SIG-M5 treated with dmso at 0.1 percent for 504 hours (cell line): Measurements from ENCODE around the gene PKIG.

ENCODE experiments used
- DNase-seq: peaks from one replicate; lab custom pipeline; 2025; ENCODE audit not compliant: unreplicated experiment; lab: John Stamatoyannopoulos, UW

The PKIG gene

DNA sequence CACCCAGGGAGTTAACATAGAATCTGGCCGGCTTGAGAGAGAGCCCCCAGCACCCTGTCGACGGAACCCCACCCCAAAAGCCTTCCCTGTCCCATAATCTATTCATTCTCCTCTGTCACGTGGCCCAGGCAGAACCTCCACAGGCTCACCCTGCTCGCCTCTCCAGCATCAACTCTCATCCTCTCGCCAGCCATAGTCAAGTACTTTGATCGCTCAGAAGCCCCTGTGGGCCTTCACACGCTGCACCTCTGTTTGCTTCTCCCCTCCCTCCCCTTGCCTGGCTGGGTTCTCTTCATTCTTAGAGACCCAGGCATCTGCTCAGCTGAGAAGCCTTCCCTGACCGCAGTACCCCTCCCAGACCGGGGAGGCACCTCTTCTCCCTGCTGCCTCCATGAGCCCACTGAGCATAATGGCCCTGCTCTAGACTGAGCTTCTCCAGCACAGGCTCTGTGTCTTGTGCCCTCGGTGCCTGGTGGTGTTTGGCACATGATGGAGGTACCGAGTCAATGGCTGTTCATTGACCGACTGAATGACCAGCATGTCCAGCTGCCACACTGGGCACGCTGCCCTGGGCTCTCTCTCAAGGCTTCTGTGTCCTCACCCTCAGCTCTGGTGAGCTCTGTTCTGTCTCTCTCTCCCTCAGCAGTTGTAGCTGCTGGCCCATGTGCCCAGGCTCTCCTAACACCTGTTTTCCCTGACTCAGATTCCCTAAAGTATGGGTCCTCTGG is 33.7 kb downstream of the PKIG start:
- no peak for DNase-seq

DNA sequence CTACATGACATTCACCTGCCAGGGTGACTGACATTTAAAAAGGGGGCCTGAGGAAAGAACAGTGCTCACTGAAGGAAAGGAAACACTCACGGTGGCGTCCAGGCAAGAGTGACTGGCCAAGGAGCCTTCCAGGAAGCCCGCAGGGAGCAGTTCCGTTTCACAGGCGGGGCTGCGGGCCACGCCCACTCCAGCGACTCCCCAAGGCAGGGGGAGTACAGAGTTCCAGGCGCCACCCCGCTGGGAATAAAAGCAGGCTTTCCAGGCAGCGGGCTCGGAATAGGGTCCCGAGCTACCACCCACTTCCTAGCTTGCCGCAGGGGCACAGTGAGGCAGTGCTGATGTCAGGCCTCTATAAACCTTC is 34.2 kb downstream of the PKIG start:
- DNase-seq, result no peak

DNA sequence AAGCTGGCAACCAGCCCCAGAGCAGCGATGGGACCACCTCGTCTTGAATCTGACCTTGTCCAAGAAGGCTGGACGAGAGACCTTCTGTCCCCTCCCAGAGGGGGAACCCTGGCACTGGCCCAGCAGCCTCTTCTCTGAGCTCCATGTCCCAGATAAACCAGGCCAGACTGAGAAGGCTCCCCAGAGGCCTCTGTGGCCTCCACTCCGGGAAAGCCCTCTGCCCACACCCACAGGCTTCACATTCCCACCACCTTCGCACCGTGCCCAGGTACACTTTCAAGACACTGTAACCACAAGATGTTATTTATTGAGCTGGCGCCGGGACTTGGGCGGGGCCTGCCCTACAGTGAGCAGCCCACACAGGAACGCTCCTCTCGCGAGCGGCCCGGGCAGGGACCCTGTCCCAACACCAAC is 35.9 kb downstream of the PKIG start:
- DNase-seq, result no peak

DNA sequence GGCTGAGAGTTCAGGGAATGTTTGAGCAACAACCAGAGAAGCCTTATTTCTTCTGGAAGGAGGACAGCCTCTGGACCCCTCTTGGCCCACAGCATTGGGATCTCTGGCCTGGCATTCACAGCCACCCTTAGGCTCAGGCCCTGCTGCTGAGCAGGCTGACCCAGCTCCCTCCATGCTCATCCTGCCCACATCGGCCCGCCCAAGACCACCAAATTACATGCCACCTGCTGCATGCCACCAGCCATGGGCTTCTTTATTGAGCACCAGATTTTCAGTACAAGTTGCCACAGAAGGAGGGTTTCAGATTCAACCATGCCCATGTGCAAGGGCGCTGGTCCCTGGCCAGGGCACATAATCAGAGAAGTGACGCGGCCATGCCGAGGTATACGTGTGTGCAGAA is 36.9 kb downstream of the PKIG start:
- no peak for DNase-seq

DNA sequence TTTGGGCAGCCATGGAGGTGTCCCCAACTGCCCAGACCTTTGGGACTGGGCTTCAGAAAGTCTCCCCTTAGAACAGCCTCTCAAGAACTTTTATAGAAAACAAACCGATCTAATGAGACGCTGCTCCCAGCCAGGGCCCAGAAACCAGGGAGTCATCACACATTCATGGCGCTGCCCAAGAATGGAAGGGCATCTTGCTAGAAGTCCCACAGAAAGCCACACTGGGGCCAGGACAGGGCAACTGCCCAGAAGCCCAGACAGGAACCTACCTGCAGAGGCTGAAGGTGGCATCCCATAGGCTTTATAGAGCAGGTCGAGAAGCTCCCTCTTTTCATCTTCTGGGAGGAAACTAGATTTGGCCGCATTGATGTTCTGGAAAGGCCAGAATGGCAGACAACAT is 37.7 kb downstream of the PKIG start:
- no peak for DNase-seq

DNA sequence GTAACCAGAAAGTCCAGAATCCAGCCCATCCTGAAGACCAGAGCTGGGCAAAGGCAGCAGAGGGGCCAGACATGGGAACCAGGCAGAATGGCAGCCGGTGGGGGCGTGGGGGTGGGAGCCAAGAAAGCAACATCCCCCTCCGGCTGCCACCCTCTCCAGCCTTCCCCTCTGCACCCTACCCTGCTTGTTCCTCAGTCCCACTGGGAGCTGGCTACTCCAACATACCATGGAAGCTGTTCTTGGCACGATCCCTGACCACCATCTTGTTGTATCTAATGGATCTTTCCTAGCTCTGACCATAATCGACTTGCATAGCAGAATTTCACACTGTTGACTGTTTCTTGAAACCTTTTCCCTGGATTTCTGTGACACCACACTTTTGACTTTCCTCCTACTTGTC is 38.9 kb downstream of the PKIG start:
- no peak for DNase-seq

DNA sequence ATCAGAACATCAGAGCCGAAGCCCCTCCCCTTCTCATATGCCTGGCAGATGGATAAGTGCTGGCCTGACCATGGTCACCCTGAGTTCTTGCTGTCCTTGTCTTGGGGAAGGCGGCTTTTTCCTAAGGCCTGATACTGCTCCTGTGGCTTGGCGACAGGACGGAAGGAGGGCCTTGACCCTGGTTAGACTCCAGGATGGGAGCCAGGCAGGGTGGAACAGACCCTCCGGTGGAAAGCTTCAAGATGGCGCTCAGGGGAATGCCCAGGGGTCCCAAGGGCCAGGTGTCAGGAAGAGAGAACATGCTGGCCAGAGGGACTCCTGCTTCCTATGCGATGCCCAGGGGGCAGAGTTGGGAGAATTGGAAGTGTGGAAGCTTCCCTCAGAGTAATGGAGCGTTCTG is 39.6 kb downstream of the PKIG start:
- DNase-seq, result no peak

DNA sequence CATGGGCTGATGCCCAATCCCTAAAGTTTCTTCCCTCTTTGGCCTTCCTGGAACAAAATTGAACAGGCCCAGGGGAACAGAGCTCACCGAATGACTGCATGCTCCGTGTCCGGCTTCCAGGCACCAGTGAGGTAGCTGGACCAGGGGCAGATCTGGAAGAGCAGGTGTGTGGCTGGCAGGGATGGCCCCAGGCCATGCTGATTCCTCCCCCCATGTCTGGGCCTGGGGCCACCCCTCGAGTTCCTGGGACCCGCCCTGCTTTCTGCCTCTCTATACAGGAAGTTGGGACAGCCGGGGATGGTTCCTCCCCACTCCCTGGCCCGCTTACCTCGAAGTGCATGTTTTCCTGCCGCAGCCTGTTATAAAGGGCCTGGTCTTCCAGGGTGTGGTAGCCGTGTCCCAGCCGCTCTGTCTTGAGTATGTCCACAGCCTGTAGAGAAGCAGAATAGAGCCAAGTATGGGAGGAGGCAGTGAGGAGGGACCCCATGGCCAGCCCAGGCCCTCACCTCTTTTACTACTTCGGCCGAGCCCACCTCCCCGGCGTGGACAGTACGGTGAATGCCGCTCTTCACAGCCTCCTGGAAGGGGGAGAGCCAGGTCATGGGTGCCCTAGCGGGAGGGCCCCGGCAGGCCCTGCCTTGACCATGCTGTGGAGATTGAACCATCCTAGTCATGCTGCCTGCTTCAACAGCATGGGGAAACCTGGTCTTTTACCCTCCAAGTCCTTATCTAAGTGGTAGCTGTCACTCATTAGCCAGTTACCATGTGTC is 40.3 kb downstream of the PKIG start:
- DNase-seq, result no peak

DNA sequence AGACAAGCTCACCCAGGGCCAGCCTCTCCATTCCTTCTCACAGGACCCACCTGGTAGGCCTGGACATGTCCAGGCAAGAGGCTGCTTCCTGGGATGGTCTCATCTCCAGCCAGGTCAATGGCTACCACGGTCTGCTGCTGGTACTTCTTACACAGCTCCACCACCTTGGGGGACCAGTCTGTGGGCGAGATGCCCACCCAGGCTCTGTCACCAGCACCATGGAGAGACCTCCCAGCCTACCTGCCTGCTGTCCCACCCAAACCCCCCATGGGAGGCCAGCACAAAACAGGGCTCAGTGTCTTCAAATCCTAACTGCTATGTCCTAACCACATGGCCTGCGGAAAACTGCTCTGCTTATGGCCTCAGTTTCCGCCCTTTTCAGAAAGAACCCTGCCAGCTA is 41.8 kb downstream of the PKIG start:
- DNase-seq, result no peak

DNA sequence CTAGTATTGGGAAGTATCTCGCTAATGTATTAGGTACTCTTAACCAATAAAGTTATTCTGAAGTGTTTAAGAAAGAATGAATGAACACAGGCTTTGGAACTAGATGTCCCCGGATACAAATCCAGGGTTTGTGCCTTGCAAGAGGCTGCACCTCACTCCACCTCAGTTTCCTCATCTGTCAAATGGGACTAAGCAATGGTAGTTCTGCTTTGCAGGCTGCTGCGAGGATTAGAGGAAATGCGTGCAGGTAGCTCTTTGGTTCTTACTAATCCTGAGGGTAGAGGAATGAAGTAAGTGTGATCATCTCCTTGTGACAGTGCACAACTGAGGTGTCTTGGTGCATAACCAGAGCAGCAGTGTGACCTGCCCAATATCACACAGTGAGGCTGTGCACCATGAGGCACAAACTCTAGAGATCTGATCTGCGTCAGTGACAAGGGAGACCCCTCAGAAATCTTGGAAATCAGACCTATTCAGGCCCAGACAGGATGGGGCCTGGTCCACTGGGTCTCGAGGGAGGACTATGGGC is 42.4 kb downstream of the PKIG start:
- DNase-seq, result no peak

DNA sequence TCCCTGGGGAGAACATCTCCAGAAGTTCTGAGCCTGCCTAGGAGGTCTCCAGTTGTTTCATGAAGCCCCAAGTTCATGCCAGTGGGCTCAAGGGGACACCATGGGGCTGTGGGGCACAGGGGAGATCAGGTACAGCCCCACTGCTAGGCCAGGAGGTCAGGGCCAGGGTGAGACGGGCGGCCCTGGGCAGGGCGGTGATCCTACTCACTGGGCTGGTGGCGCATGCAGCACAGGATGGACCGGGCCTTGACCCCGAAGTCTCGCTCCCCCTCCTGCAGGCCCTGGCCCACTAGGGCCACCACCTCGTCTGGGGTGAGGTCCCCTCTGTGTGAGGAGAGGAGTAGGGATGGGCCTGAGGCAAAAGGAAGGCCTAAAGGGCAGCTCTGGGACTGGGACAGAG is 43.0 kb downstream of the PKIG start:
- no peak for DNase-seq

DNA sequence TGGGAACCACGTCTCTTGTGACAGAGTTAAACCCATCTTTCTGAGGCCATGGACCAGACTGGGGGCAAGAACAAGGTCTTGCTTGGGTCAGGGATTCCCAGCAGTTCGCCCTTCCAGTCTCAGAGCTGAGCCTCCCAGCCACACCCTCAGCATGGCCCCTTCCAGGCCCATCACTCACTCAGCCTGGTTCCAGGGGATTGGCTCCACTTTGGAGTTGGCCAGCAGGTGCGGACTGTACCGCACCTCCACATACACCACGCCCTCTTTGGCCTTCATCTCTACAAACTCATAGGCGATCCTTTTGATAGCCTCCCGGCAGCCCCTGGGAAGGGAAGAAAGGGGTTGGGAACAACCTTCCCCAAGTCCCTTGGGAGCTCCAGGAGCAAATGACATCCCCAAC is 43.9 kb downstream of the PKIG start:
- DNase-seq, result no peak

DNA sequence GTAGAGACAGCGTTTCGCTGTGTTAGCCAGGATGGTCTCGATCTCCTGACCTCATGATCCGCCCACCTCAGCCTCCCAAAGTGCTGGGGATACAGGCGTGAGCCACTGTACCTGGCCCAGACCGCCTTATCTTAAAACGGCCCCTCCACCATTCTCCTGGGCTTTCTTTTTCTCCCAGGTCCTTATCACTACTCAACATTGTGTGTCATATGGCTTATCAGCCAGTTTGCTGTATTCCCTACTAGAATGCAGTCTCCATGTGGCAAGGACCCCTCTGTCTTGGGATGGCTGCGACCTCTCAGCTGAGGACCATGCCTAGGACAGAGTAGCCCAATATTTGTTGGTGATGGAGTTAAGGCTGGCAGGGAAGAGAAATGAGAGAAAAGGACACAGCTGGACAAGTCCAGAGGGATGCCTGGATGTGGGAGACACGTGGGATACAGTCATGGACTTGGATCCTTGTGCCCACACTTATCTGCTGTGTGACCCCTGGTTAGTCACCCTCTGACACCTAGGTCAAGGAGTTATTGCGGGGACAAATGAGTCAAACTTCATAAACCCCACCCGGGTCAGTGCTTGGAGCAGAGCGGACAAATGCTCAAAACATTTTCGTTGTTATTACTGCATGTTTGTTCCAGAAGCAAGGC is 45.1 kb downstream of the PKIG start:
- no peak for DNase-seq

DNA sequence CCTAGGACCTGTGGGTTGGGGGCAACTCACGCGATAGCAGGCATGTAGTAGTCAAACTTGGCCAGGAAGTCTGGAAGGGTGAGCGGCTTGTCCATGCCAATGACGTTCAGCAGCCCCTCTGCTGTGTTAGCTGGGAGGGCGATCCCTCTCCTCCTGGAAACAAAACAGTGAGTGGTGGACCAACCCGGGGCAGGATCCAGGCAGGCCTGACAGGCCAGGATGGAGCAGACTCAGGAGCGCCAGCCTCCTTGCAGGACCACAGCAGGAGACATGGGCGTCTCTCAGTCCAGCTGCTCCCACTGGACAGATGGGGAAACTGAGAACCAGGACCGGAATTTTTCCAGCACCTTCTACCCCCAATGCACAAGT is 46.6 kb downstream of the PKIG start:
- DNase-seq, result no peak

DNA sequence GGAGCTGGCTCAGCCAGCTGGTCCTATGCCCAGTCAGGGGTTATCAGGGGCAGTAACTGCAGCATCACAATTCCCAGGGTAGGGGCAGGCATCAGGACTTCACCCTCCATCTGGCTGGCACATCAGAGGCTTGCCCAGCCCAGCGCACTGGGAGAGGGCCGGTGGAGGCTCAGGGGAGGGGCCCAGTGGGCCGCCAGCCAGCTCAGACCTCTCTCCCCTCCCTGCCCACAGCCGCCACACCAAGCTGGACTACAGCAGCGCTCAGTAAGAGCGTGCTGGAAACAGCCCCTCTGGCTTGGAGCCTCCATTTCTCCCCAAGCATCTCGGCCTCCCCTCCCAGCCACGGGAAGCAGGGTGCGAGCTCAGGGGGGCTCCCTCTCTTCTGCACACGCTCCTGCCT is 47.2 kb downstream of the PKIG start:
- no peak for DNase-seq

DNA sequence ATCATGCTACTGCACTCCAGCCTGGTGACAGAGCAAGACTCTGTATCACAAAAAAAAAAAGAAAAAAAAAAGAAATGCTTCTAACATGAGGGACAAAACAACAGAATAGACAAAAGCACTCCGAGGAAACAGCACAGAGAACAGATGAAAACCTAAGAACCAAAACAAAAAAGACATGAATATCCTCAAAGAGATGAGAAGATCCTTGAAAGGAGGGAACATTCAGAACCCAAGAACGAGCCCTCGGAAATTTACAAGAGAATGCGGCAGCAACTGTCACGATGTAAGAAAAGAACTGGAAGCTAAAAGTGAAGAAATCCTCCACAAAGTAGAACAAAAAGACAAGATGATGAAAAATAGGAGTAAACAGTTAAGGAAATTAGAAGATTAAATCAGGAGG is 47.9 kb downstream of the PKIG start:
- no peak for DNase-seq

DNA sequence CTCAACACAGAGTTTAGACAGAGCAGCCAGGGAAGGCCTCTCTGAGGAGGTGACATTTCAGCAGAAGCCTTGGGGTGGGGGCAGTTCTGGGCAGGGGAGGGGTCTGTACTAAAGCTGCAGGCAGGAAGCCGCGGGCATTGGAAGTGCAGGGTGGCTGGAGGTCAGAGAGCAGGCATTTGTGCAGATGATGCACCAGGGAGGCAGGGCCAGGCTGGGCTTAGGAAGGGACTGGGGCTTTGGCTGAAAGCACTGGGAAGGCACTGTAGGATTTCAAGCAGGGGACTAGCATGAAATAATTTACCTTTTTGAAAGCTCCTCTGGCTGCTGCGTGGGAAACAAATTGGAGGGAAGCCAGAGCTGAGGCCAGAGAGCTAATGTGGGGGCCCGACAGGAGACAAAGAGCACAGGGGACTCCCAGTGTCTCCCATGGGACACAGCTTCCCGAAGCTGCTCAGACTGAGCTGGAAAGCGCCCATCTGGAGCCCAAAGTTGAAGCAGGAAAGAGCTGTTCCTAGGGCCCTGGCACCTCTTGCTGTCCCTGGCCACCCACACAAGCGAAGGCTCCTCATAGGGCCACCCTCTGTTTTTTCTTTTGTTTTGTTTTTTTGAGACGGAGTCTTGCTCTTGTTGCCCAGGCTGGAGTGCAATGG is 49.8 kb downstream of the PKIG start:
- no peak for DNase-seq

DNA sequence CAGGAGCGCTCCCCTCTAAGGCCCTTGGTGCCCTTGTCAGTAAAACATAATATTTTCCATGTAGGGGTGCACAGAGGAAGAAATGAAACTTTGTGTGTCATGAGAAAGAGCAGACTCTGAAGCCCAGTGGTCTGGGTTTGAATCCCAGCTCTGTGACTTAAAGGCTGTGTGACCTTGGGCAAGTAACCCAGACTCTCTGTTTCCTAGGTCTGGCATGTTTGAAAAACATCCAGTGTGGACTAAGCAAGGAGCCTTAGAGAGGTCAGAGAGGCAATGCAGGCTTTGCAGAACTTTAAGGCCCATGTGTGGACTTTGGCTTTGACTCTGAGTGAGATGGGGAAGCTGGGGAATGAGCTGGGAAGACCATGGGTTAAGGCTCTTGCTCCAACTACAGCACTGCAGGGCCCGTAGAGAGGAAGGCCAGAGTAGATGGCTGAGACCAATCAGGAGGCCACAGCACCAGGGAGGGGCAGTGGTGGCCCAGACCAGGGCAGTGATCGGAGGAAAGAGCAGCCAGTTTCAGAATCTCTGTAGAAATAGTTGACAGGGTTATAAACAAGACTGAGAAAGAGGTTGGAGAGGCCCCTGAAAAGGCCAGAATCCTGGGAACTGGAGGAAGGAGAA is 50.9 kb downstream of the PKIG start:
- no peak for DNase-seq

DNA sequence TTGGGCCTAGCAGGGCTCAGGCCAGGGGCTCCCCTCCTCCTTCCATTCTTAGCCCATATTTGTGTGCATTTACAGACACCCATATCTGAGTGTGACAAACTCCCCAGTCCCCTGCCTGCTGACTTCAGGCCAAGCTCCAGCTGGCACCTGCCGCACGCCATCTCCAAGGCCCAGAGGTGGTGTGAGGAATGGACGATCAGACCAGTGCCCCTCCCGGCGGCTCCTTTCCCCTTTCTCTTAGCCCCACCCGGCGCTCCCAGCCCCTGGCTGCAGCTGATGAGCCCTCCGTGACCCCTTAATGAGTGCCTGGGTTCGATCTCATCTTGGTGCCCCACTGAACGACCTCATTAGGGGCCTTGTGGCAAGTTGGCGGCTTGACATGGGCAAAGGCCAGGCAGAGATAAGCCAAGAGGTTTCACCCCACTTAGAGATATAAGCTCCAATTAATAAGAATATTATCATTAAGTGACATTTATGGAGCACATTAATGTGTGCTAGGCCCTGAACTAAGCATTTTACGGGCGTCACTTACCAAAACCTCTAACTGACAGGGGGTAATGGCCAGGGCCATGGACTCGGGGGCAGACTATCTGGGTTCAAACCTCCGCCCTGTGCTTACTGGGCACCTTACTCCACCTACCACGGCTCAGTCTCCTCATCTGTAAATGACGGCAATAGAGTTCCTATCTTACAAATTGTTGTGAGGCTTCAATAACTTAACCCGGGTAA is 51.7 kb downstream of the PKIG start:
- no peak for DNase-seq

DNA sequence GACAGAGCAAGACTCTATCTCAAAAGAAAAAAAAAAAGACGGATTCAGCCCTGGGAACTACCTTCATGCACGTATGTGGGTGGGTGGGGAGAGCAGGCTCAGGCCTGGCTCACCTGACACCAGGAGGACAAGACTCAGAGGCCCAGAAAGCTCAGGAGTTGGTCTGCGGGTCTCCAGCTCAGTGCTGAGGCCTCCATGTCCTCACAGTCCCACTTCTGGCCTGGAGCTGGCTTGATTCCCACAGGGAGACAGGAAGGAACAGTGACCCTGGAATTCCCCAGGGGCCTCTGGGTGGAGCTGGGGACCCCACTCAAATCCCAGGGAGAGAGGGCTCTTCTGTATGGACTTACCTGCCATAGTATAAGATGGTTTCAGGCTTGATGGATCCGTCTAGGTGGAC is 53.5 kb downstream of the PKIG start:
- no peak for DNase-seq

DNA sequence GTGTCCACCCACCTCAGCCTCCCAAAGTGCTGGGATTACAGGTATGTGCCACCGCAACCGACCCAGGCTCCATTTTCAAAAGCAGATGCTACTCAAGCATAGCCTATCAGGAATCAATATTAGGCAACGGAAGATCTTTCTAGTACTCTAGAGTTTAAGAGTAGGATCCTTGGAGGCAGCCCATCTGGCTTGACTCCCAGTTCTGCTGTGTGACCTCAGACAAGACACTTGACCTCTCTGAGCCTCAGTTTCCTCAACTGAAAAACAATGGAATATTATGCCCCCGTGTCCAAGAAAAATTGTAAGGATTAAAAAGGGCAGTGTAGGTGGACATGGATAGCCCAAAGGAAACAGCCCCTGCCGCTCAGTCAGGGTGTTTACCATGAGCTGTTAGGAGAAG is 54.7 kb downstream of the PKIG start:
- DNase-seq, result no peak
